HG02938 (cell line): ENCODE measurements around the gene C9orf50.

Experiments
- ATAC-seq: cut with Tn5 transposase; IDR thresholded peaks from one replicate; pipeline ENCODE4 v1.9.1; 2021; ENCODE audit warnings: mild to moderate bottlenecking, moderate library complexity; ENCODE audit not compliant: unreplicated experiment

C9orf50 gene

GRCh38 chr9:129633207-129633606 is 12.3 kb upstream of the C9orf50 start:
- no peak for ATAC-seq

GRCh38 chr9:129632460-129632859 is 11.6 kb upstream of the C9orf50 start:
- ATAC-seq: no peak

- ATAC-seq: no peak
Measured at GRCh38 chr9:129631674-129632129, 10.8 kb upstream of the C9orf50 start.

- no peak for ATAC-seq
Measured at GRCh38 chr9:129630967-129631673, 10.2 kb upstream of the C9orf50 start.

GRCh38 chr9:129629251-129629820 is 8.4 kb upstream of the C9orf50 start:
- no peak for ATAC-seq

GRCh38 chr9:129628709-129629108 is 7.8 kb upstream of the C9orf50 start:
- ATAC-seq: no peak

- ATAC-seq: no peak
Measured at GRCh38 chr9:129627556-129628440, 6.9 kb upstream of the C9orf50 start.

- peak; percentile 22 for ATAC-seq
Measured at GRCh38 chr9:129626625-129627284, 5.9 kb upstream of the C9orf50 start.

GRCh38 chr9:129626079-129626624 is 5.3 kb upstream of the C9orf50 start, which contains the start of gene NTMT1:
TSS of gene NTMT1 (plus strand) at chr9:129626163. CDS start at chr9:129632704, 6,541 bp downstream.
- peak; percentile 64 for ATAC-seq

- ATAC-seq: no peak
Measured at GRCh38 chr9:129624947-129625346, 4.0 kb upstream of the C9orf50 start.

GRCh38 chr9:129624168-129624759 is 3.4 kb upstream of the C9orf50 start:
- ATAC-seq: no peak

- no peak for ATAC-seq
Measured at GRCh38 chr9:129623331-129623730, 2.4 kb upstream of the C9orf50 start.

- no peak for ATAC-seq
Measured at GRCh38 chr9:129619787-129620668, 873 bp downstream of the C9orf50 start.

GRCh38 chr9:129617167-129617566 is 3.7 kb downstream of the C9orf50 start:
- no peak for ATAC-seq

- no peak for ATAC-seq
Measured at GRCh38 chr9:129615407-129616285, 5.3 kb downstream of the C9orf50 start.

GRCh38 chr9:129614932-129615331 is 6.0 kb downstream of the C9orf50 start:
- no peak for ATAC-seq

GRCh38 chr9:129613520-129614175 is 7.3 kb downstream of the C9orf50 start:
- ATAC-seq: no peak
